Skin of body (tissue), 2 donors: ENCODE results near the gene PKHD1. TPM values are rescaled to one million over a fixed set of nuclear protein-coding genes. Genes with fewer than 3 reads are reported as not detected.

Source experiments
- DNase-seq: peaks from one replicate; lab custom pipeline; 2025; lab: John Stamatoyannopoulos, UW
- total RNA-seq: library from RNA; depleted of rRNA; stranded (reverse); fragments of >200 nt; gene quantifications from one replicate; pipeline ENCODE4 v1.2.3, GENCODE V29; 2014

PKHD1 gene
- total RNA-seq, 1 donor from 2014 or later = 1.3 TPM

DNA sequence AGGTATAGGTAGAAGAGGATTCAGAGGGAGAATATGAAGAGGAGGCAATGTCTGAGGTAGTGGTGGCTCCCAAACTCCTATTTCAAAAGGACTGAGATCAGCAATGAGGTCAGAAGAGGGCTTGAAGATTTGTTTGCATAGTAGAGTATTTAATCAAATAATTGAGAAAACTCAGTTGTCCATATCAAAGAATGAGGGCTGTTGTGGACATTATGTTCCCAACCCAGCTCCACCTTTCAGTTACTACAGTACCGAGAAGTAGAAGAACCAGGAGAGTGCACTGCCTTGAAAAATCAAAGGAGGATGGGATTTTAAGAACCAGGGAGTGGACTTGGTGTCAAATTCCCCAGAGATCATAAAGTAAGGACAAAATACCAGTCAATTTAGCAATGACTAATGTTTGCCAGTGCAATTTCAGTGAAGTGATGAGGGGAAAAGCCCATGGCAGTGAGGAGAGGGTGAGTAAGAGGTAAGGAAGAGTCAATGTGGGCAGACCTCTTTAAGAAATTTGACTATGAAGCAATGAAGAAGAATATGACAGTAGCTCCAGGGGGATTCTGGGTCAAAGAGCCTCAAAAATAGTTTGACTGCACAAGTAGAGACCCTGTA lies 382.4 kb downstream of the PKHD1 start:
- no peak for DNase-seq

DNA sequence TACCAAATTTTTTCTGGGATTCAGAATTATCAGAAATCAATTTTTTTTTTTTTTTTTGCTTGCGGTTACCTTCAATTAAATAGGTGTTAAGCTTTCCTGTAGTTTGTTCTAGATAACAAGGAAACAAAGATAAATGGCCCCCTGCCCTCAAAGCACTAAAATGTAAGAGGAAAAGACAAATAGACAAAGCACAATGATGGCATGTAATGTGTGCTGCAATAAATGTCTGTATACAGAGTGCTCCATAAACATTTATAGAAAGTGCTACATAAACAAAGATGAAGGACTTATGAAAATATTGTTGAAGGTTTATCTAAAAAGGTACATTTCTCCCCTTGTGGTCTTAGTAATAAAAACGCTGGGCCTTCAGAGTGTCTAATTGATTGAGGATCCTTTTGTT lies 384.6 kb downstream of the PKHD1 start:
- DNase-seq = no peak

DNA sequence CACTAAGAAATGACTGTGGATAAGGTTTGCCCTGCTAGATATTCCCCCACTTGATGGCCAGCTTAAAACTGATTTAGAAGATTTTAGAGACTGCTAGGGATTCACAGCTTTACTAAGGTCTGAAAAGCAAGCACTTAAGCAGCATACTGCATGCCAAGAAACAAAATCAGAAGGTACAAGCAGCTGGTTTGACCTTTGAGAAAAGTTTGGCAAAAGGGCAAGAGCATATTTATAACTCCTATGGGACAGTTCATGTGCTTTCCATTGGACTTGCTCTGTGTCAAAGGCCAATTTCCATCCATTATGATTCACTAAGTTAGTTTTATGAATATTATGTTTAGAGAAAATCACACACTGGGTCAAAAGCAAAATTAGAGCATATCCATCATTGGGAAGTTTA lies 402.8 kb downstream of the PKHD1 start:
- DNase-seq = no peak

DNA sequence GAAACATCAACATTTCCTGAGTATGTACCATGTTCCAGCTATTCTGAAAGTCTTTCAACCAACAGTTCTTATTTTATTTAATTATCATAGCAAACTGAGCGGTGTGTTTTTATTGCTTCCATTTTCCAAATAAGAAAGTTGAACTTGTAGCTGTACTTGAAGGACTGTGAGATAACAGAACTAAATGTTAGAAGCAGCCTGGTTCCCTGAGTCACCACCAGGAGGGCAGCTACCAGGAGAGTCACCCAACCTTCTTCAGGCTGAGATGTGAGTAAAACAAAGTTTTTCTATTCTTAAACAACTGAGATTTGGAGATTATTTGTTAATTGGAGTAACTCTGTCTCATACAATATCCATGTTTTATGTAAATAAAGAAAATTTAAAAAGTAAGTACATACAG lies 403.4 kb downstream of the PKHD1 start:
- no peak for DNase-seq

DNA sequence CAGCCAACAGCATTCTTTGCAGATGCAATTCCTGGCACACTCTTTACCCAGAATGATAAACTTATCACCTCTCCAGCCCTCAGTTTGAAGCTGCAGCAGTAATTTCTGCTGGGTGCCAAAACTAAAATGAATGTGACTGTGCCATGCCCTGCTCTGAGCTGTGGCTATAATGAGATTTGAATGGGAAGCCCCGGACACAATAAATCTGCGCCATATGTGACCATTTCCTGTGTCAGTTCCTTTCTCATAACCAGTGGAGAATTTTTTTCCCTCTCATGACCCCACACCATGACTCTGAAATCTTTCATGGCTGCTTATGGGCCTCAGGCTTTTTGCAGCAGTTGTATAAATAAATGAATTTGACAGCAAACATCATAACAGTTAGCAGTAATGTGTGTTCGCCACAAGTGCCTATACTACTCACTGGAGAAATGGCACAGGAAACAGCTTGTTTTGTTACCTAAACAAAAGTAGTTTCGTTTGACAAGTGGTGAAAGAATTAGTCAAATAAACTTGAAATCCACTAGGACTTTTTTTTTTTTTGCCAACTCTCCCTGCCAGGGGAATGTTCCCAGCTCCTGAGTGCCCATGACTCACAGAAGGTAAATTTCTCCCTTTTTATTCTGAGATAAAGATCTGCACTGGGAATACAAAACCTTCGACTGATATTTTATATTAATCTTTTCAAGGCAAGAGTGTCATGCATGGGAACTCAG lies 408.4 kb downstream of the PKHD1 start:
- DNase-seq = no peak

DNA sequence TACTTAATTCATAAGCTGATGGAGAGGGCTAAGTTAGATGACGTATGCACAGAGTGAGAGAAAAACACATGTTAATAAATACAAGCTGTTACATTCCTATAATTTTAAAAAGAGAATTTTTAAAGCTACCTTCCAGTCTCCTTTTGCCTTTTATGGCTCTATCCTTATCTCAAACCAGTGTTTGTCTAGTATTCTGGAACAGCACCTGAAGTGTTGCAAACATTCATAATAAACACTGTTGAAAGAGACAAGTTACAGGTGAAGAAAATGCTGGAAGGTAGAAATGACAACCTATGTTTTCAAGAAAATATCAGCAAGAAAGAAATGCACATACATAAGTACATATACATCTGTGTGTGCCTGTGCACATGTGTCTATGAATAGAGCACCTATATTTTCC lies 409.1 kb downstream of the PKHD1 start:
- DNase-seq = no peak

DNA sequence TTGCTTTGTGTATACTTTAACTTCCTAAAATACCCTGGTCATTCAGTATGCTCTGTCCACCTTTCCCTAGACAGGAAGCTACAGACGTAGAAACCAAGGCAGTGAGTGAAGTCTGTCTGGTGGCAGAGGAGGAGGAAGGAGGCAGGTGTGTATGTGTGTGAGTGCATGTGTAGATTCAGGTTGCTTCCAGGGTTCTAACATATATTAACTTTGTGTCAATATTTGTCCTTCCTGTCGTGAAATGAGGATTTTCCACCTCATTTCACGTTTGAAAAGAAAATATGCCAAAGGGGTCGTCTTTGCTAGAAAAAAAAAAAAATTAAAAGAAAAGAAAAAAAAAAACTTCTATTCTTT lies 411.5 kb downstream of the PKHD1 start:
- DNase-seq = no peak

DNA sequence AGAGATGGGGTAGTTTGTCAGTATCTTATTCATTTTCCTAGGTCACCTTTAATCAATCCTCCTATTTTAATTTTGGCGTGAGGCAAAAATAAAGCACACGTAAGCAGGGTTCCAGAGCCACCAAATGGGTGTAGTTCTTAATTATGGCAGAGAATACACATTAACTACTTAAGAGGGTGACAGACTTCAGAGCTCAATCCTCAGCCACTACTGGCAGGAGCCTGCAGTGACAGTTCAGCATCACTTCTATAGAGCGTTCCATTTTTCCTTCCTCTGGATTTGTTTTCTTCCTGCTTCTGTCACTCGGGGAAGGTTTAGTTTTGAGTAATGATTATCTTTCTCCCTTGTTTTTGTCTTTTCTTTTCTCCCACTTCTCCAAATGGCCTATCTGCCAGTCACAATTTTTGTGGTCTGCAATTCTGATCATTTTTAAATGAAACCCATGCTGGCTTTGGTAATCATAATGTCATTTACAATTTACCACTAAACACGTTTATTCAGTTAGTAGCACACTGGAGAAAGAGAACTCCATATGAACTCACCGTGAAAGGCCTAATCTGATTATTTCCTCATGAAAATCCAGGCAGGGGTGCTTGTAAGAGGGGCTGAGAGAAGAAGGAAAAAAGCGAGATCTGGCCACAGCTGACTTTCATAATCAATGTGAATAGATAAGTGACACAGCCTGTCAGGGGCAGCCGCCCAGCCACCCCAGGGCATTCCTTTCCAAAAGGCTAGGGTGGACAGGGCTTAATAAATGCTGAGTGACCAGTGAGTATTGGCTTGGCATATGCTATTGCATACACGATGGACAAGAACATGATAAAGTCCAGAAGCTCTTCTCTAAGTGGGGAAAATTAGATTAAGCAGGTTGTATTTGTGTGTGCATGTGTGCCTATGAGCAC lies 412.1 kb downstream of the PKHD1 start:
- DNase-seq = no peak

DNA sequence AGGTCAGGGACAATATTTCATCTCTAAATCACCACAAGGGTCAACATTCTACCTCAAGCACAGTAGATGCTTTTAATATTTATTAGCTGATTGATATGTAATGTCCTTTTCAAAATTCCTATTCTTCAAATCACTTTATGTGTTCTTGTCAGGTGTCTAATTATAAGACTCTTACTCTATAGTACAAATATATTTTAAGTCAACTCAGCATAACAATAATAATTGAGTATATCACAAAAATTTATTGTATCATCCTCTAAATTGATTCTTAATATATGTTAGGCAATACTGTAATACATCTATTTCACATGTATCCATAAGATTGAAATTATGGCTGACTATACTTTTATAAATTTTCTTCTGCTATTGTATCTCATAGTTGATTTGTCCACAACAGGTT lies 423.9 kb downstream of the PKHD1 start:
- no peak for DNase-seq

DNA sequence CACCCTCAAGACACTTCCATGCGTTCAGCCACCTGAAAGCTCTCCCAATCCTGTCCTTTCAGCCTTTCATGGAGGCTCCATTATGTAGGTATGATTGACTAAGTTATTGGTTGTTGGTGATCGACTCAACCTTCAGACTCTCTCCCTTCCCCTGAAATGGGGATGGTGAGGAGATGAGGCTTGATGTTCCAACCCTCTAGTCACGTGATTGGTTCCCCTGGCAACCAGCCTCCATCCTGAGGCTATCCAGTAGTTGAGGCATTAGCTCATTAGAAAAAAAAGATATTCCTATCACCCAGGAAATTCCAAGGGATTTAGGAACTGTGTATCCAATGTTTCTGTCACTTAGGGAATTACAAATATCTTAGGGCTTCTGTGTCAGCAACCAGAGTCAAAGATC lies 426.6 kb downstream of the PKHD1 start:
- DNase-seq = no peak

DNA sequence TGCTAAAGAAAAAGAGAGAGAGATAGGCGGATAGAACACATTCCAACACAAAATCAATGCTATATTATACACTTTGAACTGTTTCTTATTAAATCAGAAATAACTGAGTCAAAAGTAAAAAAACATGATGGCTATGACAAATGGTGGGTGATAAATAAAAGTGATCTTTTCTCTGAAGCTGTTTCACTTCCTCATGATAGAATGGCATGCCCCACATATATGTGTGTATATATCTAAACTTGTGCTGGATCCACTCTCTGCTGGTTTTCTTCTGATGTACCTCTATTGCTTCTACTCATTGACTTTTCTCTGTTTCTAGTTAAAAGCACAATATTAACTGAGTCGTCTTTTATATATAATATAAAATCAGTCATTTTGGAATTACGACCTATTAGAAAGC lies 429.9 kb downstream of the PKHD1 start:
- DNase-seq = no peak

DNA sequence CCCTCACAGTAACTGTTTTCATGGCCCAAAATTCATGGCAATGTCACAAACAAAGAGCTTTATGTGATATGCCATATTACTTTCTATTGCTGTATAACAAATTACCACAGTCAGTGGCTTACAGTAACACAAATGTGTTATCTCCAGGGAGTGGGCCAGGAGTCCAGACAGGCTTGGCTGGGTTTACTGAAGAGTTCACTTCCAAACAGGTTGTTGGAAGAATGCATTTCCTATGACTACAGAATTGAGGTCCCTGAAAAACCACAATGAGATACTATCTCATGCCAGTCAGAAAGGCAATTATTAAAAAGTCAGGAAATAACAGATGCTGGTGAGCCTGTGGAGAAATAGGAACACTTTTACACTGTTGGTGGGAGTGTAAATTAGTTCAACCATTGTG lies 431.9 kb downstream of the PKHD1 start:
- DNase-seq = no peak

DNA sequence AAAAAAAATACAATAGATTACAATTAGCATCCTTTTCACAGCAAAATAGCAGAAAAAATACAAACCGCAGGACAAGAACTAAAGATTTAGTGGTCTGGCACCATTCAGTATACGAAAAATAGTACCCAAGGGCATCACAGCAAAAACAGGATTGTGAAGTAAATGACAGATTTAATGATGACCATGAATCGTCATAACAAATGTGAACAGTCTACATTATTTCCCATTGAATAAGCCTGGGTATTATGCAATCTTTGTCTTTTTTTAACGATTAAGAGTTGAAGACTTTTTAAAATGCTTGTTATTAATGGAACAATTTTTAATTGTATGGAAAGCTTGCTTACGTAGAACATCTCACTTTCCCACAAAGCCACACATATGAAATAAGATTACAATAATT lies 432.8 kb downstream of the PKHD1 start:
- no peak for DNase-seq

DNA sequence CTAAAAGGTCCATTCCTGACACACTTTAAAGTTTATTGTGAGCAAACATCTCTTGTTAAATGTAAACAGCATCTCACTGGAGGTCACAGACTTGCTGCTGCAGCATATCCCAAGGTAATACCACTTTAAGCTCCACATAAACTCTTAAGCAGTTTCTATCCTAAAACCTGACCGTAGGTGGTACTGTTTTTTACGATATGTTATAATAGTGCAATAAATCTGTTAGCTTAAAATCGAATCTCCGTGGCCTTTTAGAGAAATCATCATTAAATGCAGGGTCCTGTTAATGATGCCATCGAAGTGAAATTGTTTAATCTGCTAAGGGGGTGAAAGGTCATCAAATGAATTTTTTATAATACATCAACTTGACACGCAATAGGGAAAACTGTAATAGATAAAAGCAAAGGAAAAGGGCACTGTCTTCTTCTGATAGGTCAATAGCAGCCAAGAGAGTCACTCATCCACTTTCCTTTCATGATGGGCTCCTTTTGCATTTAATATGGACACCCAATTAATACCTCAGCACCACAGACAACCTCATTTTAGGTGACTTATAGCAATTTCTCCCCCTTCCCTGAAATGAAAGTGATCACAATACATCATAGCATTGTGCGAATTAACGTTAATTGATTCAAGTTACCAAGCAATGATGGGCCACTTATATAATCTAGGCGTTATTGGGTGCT lies 436.1 kb downstream of the PKHD1 start:
- DNase-seq = no peak

DNA sequence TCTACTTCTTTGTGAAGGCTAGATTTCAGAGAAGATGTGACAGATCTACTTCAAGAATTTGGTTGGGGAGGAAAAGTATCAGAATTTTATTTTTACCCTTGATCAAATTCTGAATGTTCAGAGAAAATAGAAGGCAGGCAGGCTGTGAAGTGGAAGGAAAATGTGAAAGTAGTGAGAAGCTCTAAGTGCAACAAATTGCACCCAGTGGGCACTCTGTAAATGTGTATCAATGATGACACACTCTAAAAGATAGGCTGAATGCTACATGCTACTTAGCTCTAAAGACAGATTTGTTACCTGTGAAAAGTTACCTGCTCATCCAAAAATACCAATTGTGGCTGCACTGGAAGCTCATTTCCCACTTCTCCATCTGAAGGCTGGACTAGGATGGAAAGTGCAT lies 438.6 kb downstream of the PKHD1 start:
- no peak for DNase-seq

DNA sequence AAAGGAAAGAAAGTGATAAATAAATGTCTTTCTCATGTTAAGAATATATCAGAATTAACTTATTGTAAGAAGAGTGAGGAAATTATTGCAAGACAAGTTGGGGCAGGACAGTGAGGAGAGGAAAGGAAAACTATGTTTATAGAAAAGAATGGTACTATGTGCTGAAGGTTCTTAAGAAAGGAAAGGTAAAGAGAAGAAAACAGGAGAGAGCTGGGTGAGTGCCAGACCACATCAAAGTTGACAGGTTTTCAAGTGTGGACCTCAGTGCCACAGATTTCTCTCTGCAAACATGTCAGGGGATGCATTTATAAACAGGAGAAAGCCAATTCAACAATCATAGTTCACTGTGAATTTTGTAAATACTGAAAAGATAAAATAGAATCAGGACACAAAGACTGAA lies 439.2 kb downstream of the PKHD1 start:
- no peak for DNase-seq

DNA sequence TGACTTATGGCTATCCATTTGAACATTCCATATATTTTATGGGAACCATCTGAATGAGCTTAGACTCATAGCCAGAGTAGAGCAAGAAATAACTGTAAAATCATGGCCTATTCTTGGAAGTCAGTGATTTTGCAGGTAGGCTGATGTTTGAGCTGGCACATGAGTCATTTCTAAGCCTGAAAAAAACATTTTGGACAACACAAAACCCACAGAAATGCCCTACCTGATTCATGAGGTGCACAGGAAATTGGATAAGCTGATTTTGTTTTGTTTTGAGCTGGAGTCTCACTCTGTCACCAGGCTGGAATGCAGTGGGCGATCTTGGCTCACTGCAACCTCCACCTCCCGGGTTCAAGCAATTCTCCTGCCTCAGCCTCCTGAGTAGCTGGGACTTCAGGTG lies 443.0 kb downstream of the PKHD1 start:
- DNase-seq = no peak

DNA sequence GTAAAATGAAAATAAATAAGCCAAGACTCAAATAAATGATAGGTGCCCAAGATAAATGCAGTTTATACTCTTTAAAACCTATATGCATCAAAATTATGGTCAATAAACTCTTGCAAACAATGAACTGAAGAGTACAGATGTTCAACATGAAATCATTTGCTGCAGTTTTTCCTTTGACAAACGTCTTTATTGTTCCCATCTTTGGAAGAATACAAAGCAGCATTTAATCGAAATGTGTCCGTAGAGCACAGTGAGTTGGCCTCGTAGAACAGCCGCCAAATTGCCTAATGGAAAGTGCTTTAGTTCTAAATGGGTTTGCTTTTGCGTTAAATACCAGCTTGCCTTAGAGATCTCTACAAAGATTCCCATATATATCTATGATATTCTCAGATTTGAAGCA lies 447.4 kb downstream of the PKHD1 start:
- no peak for DNase-seq

DNA sequence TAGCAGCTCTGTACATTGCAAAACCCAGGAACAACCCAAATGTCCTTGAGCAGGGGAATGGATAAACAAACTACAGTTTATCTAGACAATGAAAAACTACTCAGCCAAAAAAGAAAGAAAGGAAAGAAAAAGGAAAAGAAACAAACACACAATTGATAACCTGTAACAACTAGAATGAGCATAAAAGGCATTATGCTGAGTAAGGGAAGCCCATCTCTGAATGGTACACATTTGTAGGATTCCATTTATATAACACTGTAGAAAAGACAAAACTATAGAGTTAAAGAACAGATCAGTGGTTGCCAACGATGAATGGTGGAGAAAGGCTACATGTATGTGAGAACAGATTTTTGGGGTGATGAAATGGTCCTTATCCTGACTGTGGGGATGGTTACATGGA lies 454.0 kb downstream of the PKHD1 start:
- no peak for DNase-seq

DNA sequence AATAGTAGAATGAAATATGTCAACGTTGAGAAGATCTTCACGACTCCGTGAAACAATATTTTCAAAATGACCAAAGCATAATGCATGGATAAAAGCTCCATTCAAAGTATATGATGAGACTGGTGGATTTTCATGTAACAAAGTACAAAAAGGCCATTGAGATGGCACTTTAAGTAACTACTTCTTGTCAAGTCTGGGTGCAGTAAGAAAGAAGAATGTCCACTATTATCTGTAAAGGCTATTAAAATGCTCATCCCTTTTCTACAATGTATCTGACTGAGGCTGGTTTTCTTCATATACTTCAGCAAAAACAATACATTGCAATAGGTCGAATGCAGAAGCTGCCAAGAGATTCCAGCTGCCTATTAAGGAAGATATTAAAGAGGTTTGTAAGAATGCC lies 457.4 kb downstream of the PKHD1 start:
- DNase-seq = no peak

DNA sequence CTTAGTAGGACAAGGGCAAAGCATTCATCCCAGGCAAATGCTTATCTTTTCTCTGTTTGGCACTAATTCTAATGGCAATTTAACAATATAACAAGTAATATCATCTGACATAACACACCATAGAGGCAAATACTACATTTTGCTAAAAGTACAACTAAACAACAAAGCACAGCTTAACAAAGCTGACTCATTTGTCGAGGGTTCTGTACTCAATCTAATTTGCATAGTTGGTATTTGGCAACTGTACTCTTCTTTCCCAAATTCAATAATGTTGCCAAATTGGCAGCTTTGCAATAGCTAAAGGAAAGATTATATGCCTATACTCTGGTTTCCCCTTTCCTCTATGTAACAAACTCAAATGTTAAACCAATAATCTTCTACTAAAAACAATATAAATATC lies 461.0 kb downstream of the PKHD1 start:
- DNase-seq = no peak

DNA sequence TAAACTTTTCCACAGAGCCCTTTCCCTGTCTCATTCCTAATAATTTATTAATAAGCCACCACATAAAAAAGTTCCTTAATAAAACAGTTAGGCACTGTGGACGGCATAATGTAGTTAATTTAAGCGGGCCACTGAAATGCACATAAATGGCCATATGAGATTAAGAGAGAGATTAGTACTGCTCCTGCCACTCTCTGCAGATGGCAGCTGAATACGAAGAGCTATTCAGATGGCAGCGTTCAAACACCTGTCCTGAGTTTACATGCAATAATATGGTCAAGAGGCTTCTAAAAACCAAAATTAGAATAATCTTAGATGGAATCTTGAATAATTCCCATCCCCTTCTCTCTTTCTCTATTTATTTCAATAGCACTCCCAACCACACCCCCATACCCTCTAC lies 461.8 kb downstream of the PKHD1 start:
- DNase-seq = no peak
